ENCODE data around the gene CRYBG1. TPM values are rescaled to one million over a fixed set of nuclear protein-coding genes. Genes with fewer than 3 reads are reported as not detected.

CRYBG1 gene
- polyA plus RNA-seq, 2 donors: 45.2 to 74.9 TPM

DNA sequence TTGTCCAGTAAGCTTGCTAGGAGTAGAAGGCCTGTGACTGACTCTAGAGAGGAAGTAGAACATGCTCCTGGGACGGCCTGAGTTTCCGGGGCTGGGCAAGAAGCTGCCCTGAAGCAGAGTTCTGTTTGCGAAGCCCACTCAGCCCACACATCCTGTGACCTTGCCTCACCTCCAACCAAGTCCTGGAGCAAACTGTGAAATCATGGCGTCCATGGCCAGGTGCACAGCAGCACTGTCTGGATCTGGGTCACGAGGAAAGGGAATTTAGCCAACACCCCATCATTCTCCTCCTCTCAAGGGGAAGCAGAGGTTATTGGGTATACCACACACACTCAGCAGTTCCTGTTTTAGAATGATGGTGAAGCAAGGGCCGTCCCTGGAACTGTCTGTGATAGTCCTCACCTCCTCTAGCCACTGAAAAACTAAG, 87.5 kb downstream of the CRYBG1 start:
- no peak overlapping the region for H3K27ac ChIP-seq (ENCODE audit: low read depth in 2 of 2, low read length in 1 of 2)

DNA sequence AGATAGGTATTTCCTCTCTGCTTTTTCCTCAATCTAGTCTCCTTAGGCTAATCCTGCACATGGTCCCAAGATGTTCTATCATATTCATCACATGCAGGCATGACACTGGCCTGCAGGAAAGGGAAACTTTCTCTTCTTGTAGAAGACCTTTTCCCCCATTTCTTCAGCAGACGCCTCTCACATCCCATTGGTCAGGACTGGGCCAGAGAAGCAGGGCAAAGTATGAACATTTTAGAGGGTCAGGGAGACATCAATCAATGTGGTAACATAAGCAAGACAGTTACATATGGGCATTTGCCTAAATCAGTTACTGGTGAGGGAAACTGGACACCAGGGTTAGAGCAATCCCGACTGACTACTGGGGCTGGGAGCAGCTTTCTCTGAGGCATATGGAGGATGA, 90.1 kb downstream of the CRYBG1 start:
- 49 to 76% methylated on average over 2 of the region's 2 CpGs for WGBS, 2 donors

More for the DNA sequence above, 87.5 kb downstream of the CRYBG1 start:
- peaks cover 0 to 6% of the 10 kb centered on the region in 2 donors for H3K36me3 ChIP-seq (ENCODE audit: control insufficient read depth in 2 of 2, insufficient read depth in 2 of 2, low read length in 1 of 2)
- no peaks in the 10 kb centered on the region for H3K9me3 ChIP-seq (ENCODE audit: control insufficient read depth in 2 of 2, insufficient read depth in 1 of 2, low read depth in 1 of 2, low read length in 1 of 2)
- H3K4me3 ChIP-seq (ENCODE audit: low read depth in 1 of 2, low read length in 2 of 2): no peak overlapping the region
- WGBS, 2 donors: 62 to 75% methylated on average over 6 of the region's 6 CpGs
- peaks cover 0 to 2% of the 10 kb centered on the region in 2 donors for H3K27me3 ChIP-seq (ENCODE audit: control insufficient read depth in 1 of 2, insufficient read depth in 2 of 2, low read length in 2 of 2)
- peaks cover 0 to 5% of the 10 kb centered on the region in 2 donors for H3K4me1 ChIP-seq (ENCODE audit: control insufficient read depth in 2 of 2, insufficient read depth in 2 of 2, low read length in 1 of 2)

DNA sequence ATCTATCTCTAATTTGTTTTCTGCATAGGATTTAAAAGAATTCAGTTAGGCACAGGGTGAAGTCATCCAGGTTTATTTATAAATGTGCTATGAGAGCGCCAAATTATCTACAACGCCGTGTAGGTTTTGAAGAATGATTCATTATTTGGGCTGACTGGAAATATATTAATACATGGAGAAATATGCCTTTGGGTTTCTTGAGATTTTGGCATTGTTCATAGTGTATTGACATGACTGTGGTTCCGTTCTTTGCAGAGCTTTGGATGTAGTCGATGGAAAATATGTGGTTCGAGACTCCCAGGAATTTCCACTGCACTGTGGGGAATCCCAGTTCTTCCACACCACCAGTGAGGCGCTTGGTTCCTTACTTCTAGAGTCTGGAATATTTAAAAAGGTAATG, 90.9 kb downstream of the CRYBG1 start:
- Histone ChIP-seq H3K4me1 (ENCODE audit: control insufficient read depth in 2 of 2, insufficient read depth in 2 of 2, low read length in 1 of 2) (peaks cover 0 to 5% of the 10 kb centered on the region in 2 donors), H3K9me3 (ENCODE audit: control insufficient read depth in 2 of 2, insufficient read depth in 1 of 2, low read depth in 1 of 2, low read length in 1 of 2) (no peaks in the 10 kb centered on the region), H3K4me3 (ENCODE audit: low read depth in 1 of 2, low read length in 2 of 2) (no peak overlapping the region), H3K27ac (ENCODE audit: low read depth in 2 of 2, low read length in 1 of 2) (no peak overlapping the region), H3K27me3 (ENCODE audit: control insufficient read depth in 1 of 2, insufficient read depth in 2 of 2, low read length in 2 of 2) (peaks cover 0 to 2% of the 10 kb centered on the region in 2 donors), H3K36me3 (ENCODE audit: control insufficient read depth in 2 of 2, insufficient read depth in 2 of 2, low read length in 1 of 2) (peaks cover 0 to 9% of the 10 kb centered on the region in 2 donors)
- WGBS, 2 donors: 43 to 57% methylated on average over 7 of the region's 7 CpGs

More for the DNA sequence above, 90.1 kb downstream of the CRYBG1 start:
- H3K27me3 ChIP-seq (ENCODE audit: control insufficient read depth in 1 of 2, insufficient read depth in 2 of 2, low read length in 2 of 2): peaks cover 0 to 2% of the 10 kb centered on the region in 2 donors
- H3K4me1 ChIP-seq (ENCODE audit: control insufficient read depth in 2 of 2, insufficient read depth in 2 of 2, low read length in 1 of 2): peaks cover 0 to 5% of the 10 kb centered on the region in 2 donors
- H3K4me3 ChIP-seq (ENCODE audit: low read depth in 1 of 2, low read length in 2 of 2): no peak overlapping the region
- peaks cover 0 to 9% of the 10 kb centered on the region in 2 donors for H3K36me3 ChIP-seq (ENCODE audit: control insufficient read depth in 2 of 2, insufficient read depth in 2 of 2, low read length in 1 of 2)
- no peak overlapping the region for H3K27ac ChIP-seq (ENCODE audit: low read depth in 2 of 2, low read length in 1 of 2)
- H3K9me3 ChIP-seq (ENCODE audit: control insufficient read depth in 2 of 2, insufficient read depth in 1 of 2, low read depth in 1 of 2, low read length in 1 of 2): no peaks in the 10 kb centered on the region

DNA sequence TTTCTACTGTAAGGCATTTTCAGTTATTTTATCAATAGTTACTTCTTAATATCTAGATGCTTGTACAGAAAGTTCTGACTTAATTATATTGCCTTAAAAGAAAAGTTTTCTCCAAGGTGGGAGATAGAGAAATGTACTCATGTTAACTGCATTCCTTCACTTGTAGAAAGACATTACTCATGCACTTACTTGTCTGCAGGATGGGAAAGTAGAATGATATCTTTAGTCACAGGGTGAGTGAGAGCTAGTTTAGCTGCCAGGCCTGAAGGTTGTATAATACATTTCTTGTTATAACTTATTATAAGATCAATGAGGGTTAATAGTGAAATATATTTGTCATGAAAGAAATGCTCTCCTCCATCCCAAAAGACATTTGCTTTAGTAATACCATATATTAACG, 92.1 kb downstream of the CRYBG1 start:
- Histone ChIP-seq H3K9me3 (ENCODE audit: control insufficient read depth in 2 of 2, insufficient read depth in 1 of 2, low read depth in 1 of 2, low read length in 1 of 2) (no peaks in the 10 kb centered on the region), H3K4me3 (ENCODE audit: low read depth in 1 of 2, low read length in 2 of 2) (no peak overlapping the region), H3K4me1 (ENCODE audit: control insufficient read depth in 2 of 2, insufficient read depth in 2 of 2, low read length in 1 of 2) (peaks cover 0 to 5% of the 10 kb centered on the region in 2 donors), H3K36me3 (ENCODE audit: control insufficient read depth in 2 of 2, insufficient read depth in 2 of 2, low read length in 1 of 2) (peaks cover 0 to 9% of the 10 kb centered on the region in 2 donors), H3K27ac (ENCODE audit: low read depth in 2 of 2, low read length in 1 of 2) (no peak overlapping the region), H3K27me3 (ENCODE audit: control insufficient read depth in 1 of 2, insufficient read depth in 2 of 2, low read length in 2 of 2) (peaks cover 0 to 2% of the 10 kb centered on the region in 2 donors)
- WGBS, 2 donors: 20 to 90% methylated on average over 1 of the region's 1 CpG

DNA sequence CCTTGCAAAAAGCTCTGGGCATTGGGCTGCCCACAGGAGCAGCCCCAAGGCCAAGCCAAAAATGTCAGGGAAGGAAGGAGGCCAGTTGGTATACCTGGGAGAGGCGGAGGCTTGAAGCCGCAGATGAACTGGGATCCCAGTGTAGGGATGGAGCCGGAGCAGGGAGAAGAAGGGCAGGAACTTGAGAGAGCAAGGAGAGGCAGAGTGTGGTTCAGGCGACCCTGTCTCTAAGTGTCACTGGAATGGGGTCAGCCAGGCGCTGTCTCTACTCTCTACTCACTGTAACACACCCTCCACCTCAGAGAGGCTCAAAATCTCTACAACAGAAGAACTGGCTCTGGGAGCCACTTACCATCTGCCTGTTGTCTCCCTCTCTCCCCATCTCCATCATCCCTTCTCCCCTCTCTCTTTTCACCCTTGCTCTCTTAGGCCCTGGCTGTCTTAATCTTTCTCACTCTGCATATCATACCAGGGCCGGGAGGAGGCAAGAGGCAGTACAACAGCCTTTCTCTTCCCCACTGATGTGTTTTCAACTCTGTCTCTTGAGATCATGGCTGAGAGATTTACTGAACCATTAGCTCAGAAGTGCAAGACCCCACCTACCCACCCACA, 93.3 kb downstream of the CRYBG1 start:
- H3K4me3 ChIP-seq (ENCODE audit: low read depth in 1 of 2, low read length in 2 of 2): no peak overlapping the region
- no peak overlapping the region for H3K27ac ChIP-seq (ENCODE audit: low read depth in 2 of 2, low read length in 1 of 2)
- peaks cover 0 to 7% of the 10 kb centered on the region in 2 donors for H3K36me3 ChIP-seq (ENCODE audit: control insufficient read depth in 2 of 2, insufficient read depth in 2 of 2, low read length in 1 of 2)
- whole genome bisulfite sequencing, 2 donors: 87 to 90% methylated on average over 6 of the region's 6 CpGs
- H3K27me3 ChIP-seq (ENCODE audit: control insufficient read depth in 1 of 2, insufficient read depth in 2 of 2, low read length in 2 of 2): peaks cover 0 to 2% of the 10 kb centered on the region in 2 donors
- no peaks in the 10 kb centered on the region for H3K9me3 ChIP-seq (ENCODE audit: control insufficient read depth in 2 of 2, insufficient read depth in 1 of 2, low read depth in 1 of 2, low read length in 1 of 2)
- peaks cover 0 to 2% of the 10 kb centered on the region in 2 donors for H3K4me1 ChIP-seq (ENCODE audit: control insufficient read depth in 2 of 2, insufficient read depth in 2 of 2, low read length in 1 of 2)

DNA sequence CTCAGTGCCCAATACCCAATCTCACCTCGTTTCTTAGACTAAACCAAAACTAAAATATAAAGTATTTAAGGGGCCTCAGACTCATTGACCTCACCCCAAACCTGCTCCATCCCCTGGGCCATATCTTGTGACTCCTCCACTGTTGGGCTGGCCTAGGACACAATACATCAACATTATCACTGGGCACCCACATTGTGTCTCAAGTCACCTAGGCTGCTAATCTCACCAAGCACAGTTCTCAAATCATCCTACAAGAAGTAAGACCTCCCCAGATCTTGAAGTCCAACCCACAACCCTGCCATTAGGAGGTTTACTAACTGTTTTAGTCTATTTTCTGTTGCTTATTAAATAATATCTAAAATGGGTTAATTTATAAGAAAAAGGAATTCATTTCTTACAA, 96.2 kb downstream of the CRYBG1 start:
- Histone ChIP-seq H3K4me3 (ENCODE audit: low read depth in 1 of 2, low read length in 2 of 2) (no peak overlapping the region), H3K27ac (ENCODE audit: low read depth in 2 of 2, low read length in 1 of 2) (no peak overlapping the region), H3K4me1 (ENCODE audit: control insufficient read depth in 2 of 2, insufficient read depth in 2 of 2, low read length in 1 of 2) (peaks cover 0 to 2% of the 10 kb centered on the region in 2 donors), H3K36me3 (ENCODE audit: control insufficient read depth in 2 of 2, insufficient read depth in 2 of 2, low read length in 1 of 2) (peaks cover 0 to 7% of the 10 kb centered on the region in 2 donors), H3K27me3 (ENCODE audit: control insufficient read depth in 1 of 2, insufficient read depth in 2 of 2, low read length in 2 of 2) (no peaks in the 10 kb centered on the region), H3K9me3 (ENCODE audit: control insufficient read depth in 2 of 2, insufficient read depth in 1 of 2, low read depth in 1 of 2, low read length in 1 of 2) (no peaks in the 10 kb centered on the region)
- 67 to 74% methylated on average over 1 of the region's 1 CpG for WGBS, 2 donors

DNA sequence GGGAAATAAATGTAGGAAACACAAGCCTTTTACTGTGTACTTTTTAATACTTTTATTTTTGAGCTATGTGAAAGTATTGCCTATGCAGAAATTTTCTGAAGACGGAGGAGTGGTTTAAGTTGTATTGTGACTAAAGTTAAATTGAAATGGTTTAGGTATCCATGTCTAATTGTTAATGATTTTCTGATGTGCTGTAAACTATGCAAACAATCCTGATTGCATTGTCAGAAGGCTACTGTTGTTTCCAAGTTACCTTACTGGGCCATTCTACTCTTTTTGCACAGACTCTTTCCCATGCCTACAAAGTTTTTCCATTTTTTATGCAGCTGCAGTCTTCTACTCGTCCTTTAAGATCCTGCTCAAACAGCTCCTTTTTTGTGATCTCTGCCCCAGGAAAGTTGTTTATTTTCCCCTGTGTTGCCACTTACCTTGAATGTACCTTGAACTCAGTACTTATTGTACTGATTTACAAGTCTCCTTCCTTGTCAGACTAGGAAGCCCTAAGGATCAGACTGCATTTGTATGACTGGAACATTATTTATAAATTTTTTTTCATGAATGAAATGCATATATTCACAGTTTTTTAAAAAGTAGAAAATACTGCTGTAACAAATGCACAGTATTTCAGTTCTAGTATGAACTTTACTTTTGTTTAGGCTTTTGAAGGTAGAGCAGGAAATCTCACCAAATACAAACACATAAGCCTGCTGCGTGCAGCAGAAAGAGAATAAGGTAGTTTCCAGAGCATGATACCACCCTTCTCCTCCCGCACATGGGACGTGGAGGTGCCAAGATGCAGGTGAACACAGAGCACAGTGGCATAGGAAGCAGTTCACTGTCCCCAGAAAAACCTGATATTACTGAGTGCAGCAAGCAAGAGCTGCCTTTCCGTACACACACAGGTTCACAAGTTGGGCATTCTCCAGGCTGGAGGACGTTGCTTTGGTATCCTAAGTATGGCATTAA, 97.8 kb downstream of the CRYBG1 start:
- Histone ChIP-seq H3K36me3 (ENCODE audit: control insufficient read depth in 2 of 2, insufficient read depth in 2 of 2, low read length in 1 of 2) (peaks cover 0 to 7% of the 10 kb centered on the region in 2 donors), H3K4me1 (ENCODE audit: control insufficient read depth in 2 of 2, insufficient read depth in 2 of 2, low read length in 1 of 2) (peaks cover 0 to 2% of the 10 kb centered on the region in 2 donors), H3K4me3 (ENCODE audit: low read depth in 1 of 2, low read length in 2 of 2) (no peak overlapping the region), H3K27ac (ENCODE audit: low read depth in 2 of 2, low read length in 1 of 2) (no peak overlapping the region), H3K27me3 (ENCODE audit: control insufficient read depth in 1 of 2, insufficient read depth in 2 of 2, low read length in 2 of 2) (no peaks in the 10 kb centered on the region), H3K9me3 (ENCODE audit: control insufficient read depth in 2 of 2, insufficient read depth in 1 of 2, low read depth in 1 of 2, low read length in 1 of 2) (no peaks in the 10 kb centered on the region)
- WGBS, 2 donors: 72 to 87% methylated on average over 7 of the region's 7 CpGs

DNA sequence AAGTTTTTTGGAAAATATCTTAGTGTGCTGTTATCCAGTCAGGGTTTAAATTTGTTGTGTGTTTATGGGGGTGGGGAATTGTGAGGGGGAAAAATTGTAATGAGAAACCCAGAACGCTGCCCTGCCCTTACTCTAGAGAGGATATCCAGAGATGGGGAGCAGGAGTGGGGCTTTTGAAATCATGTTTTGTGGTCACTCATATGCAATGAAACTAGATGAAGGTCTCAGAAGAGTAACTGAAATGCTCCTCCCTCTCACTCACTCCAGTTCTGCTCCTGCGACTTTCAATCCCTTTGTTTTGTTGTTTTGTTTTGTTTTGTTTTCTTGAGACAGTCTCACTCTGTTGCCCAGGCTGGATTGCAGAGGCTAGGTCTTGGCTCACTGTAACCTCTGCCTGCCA, 100.0 kb downstream of the CRYBG1 start:
- no peaks in the 10 kb centered on the region for H3K9me3 ChIP-seq (ENCODE audit: control insufficient read depth in 2 of 2, insufficient read depth in 1 of 2, low read depth in 1 of 2, low read length in 1 of 2)
- 70 to 74% methylated on average over 2 of the region's 2 CpGs for WGBS, 2 donors

DNA sequence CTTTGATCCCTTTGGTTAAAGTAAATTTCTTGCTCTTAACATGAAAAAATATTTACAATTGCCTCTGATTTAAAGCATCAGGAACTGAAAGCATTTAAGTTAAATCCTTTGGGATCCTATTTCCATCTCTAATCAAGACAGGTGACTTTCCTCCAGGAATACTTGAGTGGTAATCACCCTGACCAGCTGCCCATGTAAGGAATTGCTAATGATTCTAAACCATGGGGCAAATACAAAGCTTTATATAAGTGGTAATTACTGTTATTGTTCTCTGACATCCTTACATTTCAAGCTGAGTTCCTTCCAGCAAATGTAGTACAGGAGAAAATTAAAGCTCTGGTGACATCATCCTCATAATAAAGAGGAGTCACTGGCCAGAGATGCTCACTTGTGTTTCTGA, 100.6 kb downstream of the CRYBG1 start:
- peaks cover 0 to 2% of the 10 kb centered on the region in 2 donors for H3K4me1 ChIP-seq (ENCODE audit: control insufficient read depth in 2 of 2, insufficient read depth in 2 of 2, low read length in 1 of 2)
- H3K27me3 ChIP-seq (ENCODE audit: control insufficient read depth in 1 of 2, insufficient read depth in 2 of 2, low read length in 2 of 2): no peaks in the 10 kb centered on the region
- H3K9me3 ChIP-seq (ENCODE audit: control insufficient read depth in 2 of 2, insufficient read depth in 1 of 2, low read depth in 1 of 2, low read length in 1 of 2): no peaks in the 10 kb centered on the region
- H3K27ac ChIP-seq (ENCODE audit: low read depth in 2 of 2, low read length in 1 of 2): no peak overlapping the region
- no peak overlapping the region for H3K4me3 ChIP-seq (ENCODE audit: low read depth in 1 of 2, low read length in 2 of 2)
- H3K36me3 ChIP-seq (ENCODE audit: control insufficient read depth in 2 of 2, insufficient read depth in 2 of 2, low read length in 1 of 2): peaks cover 0 to 3% of the 10 kb centered on the region in 2 donors

More for the DNA sequence above, 100.0 kb downstream of the CRYBG1 start:
- Histone ChIP-seq H3K4me1 (ENCODE audit: control insufficient read depth in 2 of 2, insufficient read depth in 2 of 2, low read length in 1 of 2) (peaks cover 0 to 2% of the 10 kb centered on the region in 2 donors), H3K36me3 (ENCODE audit: control insufficient read depth in 2 of 2, insufficient read depth in 2 of 2, low read length in 1 of 2) (peaks cover 0 to 3% of the 10 kb centered on the region in 2 donors), H3K4me3 (ENCODE audit: low read depth in 1 of 2, low read length in 2 of 2) (no peak overlapping the region), H3K27me3 (ENCODE audit: control insufficient read depth in 1 of 2, insufficient read depth in 2 of 2, low read length in 2 of 2) (no peaks in the 10 kb centered on the region), H3K27ac (ENCODE audit: low read depth in 2 of 2, low read length in 1 of 2) (no peak overlapping the region)

Measured in esophagus (tissue), 2 donors.